Measurements from ENCODE around the gene RPS6KA5.

Gene RPS6KA5

DNA sequence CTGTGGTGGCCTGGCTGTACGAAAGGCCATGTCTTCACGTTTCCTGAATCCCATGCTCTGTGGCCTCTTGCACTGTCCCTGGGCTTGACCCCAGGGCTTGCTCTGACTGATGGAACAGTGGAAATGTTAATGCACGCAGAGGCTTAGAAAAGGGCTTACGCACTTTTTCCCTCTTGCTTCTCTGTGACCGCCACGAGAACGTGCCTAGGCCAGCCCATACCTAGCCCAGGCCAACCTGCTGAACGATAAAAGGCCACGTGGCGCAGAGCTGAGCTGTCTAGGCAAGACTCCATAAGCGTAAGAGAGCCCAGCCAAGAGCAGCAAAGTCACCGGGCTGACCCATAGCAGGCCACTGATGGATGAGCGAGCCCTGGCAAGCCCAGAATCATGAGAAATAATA, 262.5 kb downstream of the RPS6KA5 start:
- DNase-seq = no peak
